Eye (tissue), 1 donor: Measurements from ENCODE around the gene C11orf21.
A peak's percentile ranks its signal among the peaks of the same experiment; 100 is the strongest.
"Not testable (repeated sequence)": the region's sequence is repeated elsewhere in the genome, so short reads cannot be mapped to it uniquely, and the experiment has no call there.

Experiments used
- DNase-seq: peaks from one replicate; pipeline ENCODE4 v3.0.0-alpha.2; 2015

C11orf21 gene

GRCh38 chr11:2295971-2296912, 5.5 kb downstream of the C11orf21 start:
- no peak for DNase-seq

GRCh38 chr11:2294926-2295290, 6.8 kb downstream of the C11orf21 start:
- DNase-seq, result no peak

- no peak for DNase-seq
Measured at GRCh38 chr11:2293984-2294925, 7.5 kb downstream of the C11orf21 start.

- DNase-seq, result no peak
Measured at GRCh38 chr11:2293531-2293971, 8.2 kb downstream of the C11orf21 start.

- no peak for DNase-seq
Measured at GRCh38 chr11:2290351-2290841, 11.3 kb downstream of the C11orf21 start.

GRCh38 chr11:2289859-2290258, 11.9 kb downstream of the C11orf21 start:
- DNase-seq, result no peak

- DNase-seq, result no peak
Measured at GRCh38 chr11:2289350-2289749, 12.4 kb downstream of the C11orf21 start.

GRCh38 chr11:2287091-2287490, 14.6 kb downstream of the C11orf21 start:
- DNase-seq, result no peak

GRCh38 chr11:2286350-2286749, 15.4 kb downstream of the C11orf21 start:
- not testable (repeated sequence) for DNase-seq

- DNase-seq, result no peak
Measured at GRCh38 chr11:2280208-2280607, 21.5 kb downstream of the C11orf21 start.

GRCh38 chr11:2277933-2278523, 23.7 kb downstream of the C11orf21 start:
- DNase-seq, result no peak

GRCh38 chr11:2277008-2277346, 24.7 kb downstream of the C11orf21 start:
- no peak for DNase-seq

GRCh38 chr11:2276280-2277007, 25.3 kb downstream of the C11orf21 start:
- no peak for DNase-seq

- no peak for DNase-seq
Measured at GRCh38 chr11:2275334-2276279, 26.1 kb downstream of the C11orf21 start.

GRCh38 chr11:2273771-2274170, 27.9 kb downstream of the C11orf21 start:
- no peak for DNase-seq

- no peak for DNase-seq
Measured at GRCh38 chr11:2273311-2273710, 28.4 kb downstream of the C11orf21 start.

GRCh38 chr11:2272946-2273280, 28.8 kb downstream of the C11orf21 start:
- DNase-seq, result no peak

- DNase-seq, result no peak
Measured at GRCh38 chr11:2272228-2272945, 29.3 kb downstream of the C11orf21 start.

- DNase-seq, result peak; percentile 14
Measured at GRCh38 chr11:2271327-2272227, 30.1 kb downstream of the C11orf21 start.

- DNase-seq, result no peak
Measured at GRCh38 chr11:2271077-2271326, 30.7 kb downstream of the C11orf21 start.
